Measurements from ENCODE around the gene FILIP1L.

Gene FILIP1L

DNA sequence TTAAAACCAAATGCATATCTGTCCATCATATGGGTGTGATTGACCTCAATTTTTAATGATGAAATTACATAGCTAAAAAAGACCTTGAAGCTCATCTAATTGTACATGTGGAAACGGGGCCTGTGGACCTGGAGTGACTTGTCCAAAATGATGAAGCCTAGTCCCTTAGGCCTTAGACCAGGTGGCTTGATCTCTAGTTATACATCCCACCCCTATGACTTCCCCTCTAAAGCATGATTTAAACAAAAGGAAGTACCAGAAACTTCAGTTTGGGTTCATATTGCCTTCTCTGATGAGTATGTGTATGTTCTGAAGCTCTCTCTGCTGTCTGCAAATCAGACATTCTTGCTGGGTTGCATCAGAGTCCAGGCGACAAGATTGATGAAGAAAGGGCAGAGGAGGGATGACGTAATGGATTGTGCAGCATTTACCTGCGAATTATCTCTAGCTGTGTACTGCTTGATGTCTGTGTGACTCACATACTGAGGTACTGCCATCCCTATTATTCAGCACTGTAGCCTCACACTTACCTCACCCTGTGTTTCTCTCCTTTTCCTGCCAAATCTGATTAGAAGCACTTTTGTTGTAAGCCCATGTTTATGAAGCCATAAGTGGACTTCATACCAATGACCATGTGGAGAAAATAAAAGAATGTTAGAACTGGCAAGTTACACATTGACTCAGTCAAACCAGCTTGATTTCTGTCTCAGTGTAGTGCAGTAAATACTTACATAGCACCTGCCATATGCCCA is 111.5 kb downstream of the FILIP1L start:
- H3K9me3 ChIP-seq, result no peaks in the 10 kb centered on the region
- no peak overlapping the region for H3K4me3 ChIP-seq
- TF ChIP-seq, protein P1, sequence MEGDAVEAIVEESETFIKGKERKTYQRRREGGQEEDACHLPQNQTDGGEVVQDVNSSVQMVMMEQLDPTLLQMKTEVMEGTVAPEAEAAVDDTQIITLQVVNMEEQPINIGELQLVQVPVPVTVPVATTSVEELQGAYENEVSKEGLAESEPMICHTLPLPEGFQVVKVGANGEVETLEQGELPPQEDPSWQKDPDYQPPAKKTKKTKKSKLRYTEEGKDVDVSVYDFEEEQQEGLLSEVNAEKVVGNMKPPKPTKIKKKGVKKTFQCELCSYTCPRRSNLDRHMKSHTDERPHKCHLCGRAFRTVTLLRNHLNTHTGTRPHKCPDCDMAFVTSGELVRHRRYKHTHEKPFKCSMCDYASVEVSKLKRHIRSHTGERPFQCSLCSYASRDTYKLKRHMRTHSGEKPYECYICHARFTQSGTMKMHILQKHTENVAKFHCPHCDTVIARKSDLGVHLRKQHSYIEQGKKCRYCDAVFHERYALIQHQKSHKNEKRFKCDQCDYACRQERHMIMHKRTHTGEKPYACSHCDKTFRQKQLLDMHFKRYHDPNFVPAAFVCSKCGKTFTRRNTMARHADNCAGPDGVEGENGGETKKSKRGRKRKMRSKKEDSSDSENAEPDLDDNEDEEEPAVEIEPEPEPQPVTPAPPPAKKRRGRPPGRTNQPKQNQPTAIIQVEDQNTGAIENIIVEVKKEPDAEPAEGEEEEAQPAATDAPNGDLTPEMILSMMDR (IDR thresholded peaks at IDR 0.05), result no peak
- intact Hi-C loops (cut with DNase I; ENCODE audit: low total_unique reads), result no loop called here
- H3K4me1 ChIP-seq, result peaks cover 0 to 42% (median 17%) of the 10 kb centered on the region in 4 donors
- DNase-seq, result no peak
- H3K27ac ChIP-seq, result peak overlapping the region in 1 of 2 donors; percentile 23
- no peaks in the 10 kb centered on the region for H3K36me3 ChIP-seq
- no peaks in the 10 kb centered on the region for H3K27me3 ChIP-seq

DNA sequence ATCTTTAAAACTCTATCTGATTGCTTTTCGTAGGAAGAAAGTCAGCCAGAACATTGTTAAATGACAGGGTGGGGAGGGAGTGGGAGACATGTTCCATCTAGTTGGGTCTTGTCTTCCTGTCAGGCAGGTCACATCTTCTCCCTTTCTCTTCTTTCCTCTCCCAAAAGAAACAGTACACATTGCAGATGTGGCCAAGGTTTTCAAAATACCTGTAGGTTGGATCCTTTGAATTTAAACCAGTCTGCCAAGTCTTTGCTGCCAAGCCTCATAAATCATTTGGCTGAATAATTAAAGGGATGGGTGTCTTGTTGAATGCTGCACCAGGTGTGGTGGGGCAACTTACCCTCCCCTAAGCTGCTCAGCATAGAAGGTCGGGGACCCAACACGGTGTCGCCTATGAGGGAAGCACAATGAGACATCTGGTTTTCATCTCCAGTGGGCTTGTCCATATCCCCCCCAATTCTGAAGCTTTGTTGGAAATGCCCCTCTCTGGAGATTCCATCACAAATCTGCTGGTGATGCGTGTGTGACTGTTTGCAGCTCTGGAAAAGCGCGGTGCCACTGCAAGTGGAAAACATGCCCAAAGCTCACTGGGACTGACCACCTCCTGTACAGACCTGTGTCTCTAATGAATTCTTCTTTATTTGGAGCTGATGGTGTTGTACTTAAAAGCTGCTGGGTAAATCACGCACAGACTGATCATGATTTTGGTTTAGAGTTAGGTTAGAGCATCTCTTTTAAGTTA is 112.6 kb downstream of the FILIP1L start:
- no peak for DNase-seq
- no peaks in the 10 kb centered on the region for H3K9me3 ChIP-seq
- no peak overlapping the region for H3K27ac ChIP-seq
- H3K36me3 ChIP-seq, result no peaks in the 10 kb centered on the region
- intact Hi-C loops (cut with DNase I; ENCODE audit: low total_unique reads), result no loop called here
- no peaks in the 10 kb centered on the region for H3K27me3 ChIP-seq
- H3K4me3 ChIP-seq, result no peak overlapping the region
- TF ChIP-seq, protein P1 (IDR thresholded peaks at IDR 0.05), result no peak
- peaks cover 0 to 37% (median 11%) of the 10 kb centered on the region in 4 donors for H3K4me1 ChIP-seq

DNA sequence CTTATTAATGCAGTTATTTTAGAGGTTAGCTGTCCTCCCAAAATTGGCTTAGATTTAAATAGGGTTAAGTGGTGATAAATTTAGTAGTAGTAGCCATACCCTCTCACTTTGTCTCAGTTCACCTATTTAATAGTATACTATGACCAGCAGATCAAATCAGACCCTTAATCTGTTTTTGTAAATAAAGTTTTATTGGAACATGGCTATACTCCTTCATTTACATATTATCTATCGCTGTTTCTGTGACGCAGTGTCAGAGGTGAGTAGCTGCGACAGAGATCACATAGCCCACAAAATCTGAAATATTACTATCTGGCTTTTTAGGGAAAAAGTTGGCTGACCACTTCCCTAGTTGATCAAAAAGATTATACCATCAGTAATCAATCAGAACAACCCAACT is 113.2 kb downstream of the FILIP1L start:
- no peaks in the 10 kb centered on the region for H3K36me3 ChIP-seq
- peaks cover 0 to 30% (median 6%) of the 10 kb centered on the region in 4 donors for H3K4me1 ChIP-seq
- H3K9me3 ChIP-seq, result no peaks in the 10 kb centered on the region
- no peaks in the 10 kb centered on the region for H3K27me3 ChIP-seq
- DNase-seq, result no peak
- TF ChIP-seq, protein P1 (IDR thresholded peaks at IDR 0.05), result no peak
- no peak overlapping the region for H3K4me3 ChIP-seq
- intact Hi-C loops (cut with DNase I; ENCODE audit: low total_unique reads), result no loop called here
- H3K27ac ChIP-seq, result no peak overlapping the region

DNA sequence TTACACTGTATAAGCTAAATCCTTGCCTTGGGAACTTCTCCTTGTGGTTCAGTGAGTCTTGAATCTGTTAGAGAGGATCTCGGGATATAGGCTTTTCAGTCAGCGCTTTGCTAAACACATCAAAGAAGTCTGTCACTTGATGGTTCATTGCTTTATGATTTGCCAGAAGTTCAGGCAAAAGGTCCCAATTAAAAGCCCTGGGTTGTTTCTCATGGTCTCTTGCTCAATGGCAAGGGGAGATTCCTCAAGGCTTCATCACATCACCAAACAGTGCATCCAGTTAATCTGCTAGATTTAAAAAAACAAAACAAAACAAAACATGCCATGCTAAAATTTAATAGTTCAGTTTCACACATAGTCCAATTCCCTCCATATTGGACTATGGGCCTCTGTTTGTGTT is 114.8 kb downstream of the FILIP1L start:
- H3K9me3 ChIP-seq, result no peaks in the 10 kb centered on the region
- no peak for DNase-seq
- intact Hi-C loops (cut with DNase I; ENCODE audit: low total_unique reads), result no loop called here
- no peaks in the 10 kb centered on the region for H3K36me3 ChIP-seq
- no peak overlapping the region for H3K4me3 ChIP-seq
- no peaks in the 10 kb centered on the region for H3K27me3 ChIP-seq
- H3K27ac ChIP-seq, result no peak overlapping the region
- TF ChIP-seq, protein P1 (IDR thresholded peaks at IDR 0.05), result no peak
- H3K4me1 ChIP-seq, result peaks cover 0 to 19% (median 4%) of the 10 kb centered on the region in 4 donors

DNA sequence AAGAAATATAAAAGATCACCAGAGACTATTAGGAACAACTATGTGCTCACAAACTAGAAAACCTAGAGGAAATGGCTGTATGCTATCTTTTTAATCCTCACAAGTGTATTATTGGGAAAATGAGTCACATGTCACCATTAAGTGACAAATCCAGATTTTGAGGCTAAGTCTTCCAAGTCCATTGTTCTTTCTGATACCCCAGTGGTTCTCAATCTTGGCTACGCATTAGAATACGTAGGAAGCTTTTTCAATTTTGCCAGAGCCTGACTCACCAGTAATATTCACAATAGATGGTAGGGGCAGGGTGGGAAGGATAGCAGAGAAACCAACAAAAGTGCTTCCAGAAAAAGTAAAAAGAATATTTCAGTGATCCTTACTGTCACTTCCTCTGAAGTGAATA is 117.0 kb downstream of the FILIP1L start:
- DNase-seq, result no peak
- Histone ChIP-seq H3K27ac (no peak overlapping the region), H3K4me1 (peaks cover 0 to 8% (median 0%) of the 10 kb centered on the region in 4 donors), H3K36me3 (no peaks in the 10 kb centered on the region), H3K27me3 (no peaks in the 10 kb centered on the region), H3K9me3 (no peaks in the 10 kb centered on the region), H3K4me3 (no peak overlapping the region)
- TF ChIP-seq, protein P1 (IDR thresholded peaks at IDR 0.05), result no peak
- intact Hi-C loops (cut with DNase I; ENCODE audit: low total_unique reads), result no loop called here
